A673 (cell line): ENCODE results near the gene CUX1.

Experiments
- CTCF ChIP-seq: fragments of 300-800, 200-600 bp; sonication (generic); conservative IDR thresholded peaks from 2 replicates; pipeline ENCODE4 v1.5.1; 2017; ENCODE audit warnings: low read depth, mild to moderate bottlenecking, antibody characterized with exemption, low read length, moderate library complexity, mixed read lengths
- EZH2 ChIP-seq: fragments of 200-600 bp; sonication (generic); IDR thresholded peaks from 2 replicates; pipeline ENCODE4 v1.6.1; 2017; ENCODE audit warnings: borderline replicate concordance, low read depth, mild to moderate bottlenecking, mixed read lengths, antibody characterized with exemption, low read length; ENCODE audit not compliant: poor library complexity, severe bottlenecking

GRCh38 chr7:101820703-101821102 is 3.3 kb downstream of the CUX1 start:
- TF ChIP-seq CTCF, result no peak
- TF ChIP-seq EZH2, result no peak
